K562 (cell line): Measurements from ENCODE around the gene BEST2. TPM values are rescaled to one million over a fixed set of nuclear protein-coding genes. Genes with fewer than 3 reads are reported as not detected.

ENCODE experiments used
- CREBBP ChIP-seq: IDR thresholded peaks from one replicate; pipeline ENCODE4 v1.6.1; 2012; ENCODE audit warnings: low read depth, mild to moderate bottlenecking, control low read depth, inconsistent platforms, low read length
- CREM ChIP-seq: IDR thresholded peaks from 2 replicates; pipeline ENCODE4 v1.6.1; 2014; ENCODE audit warnings: antibody characterized with exemption, low read depth
- CTCFL ChIP-seq: IDR thresholded peaks from 2 replicates; pipeline ENCODE4 v1.6.1; 2011; ENCODE audit warnings: borderline replicate concordance, low read depth, mild to moderate bottlenecking, moderate library complexity, low read length; ENCODE audit not compliant: insufficient read depth, poor library complexity, severe bottlenecking
- E2F3 ChIP-seq: fragments of 250-450 bp; sonication (Bioruptor Pico); IDR thresholded peaks from 2 replicates; pipeline ENCODE4 v1.4.0; 2020; ENCODE audit warnings: mild to moderate bottlenecking
- FOXK1 ChIP-seq: sonication (generic); formaldehyde crosslinking; IDR thresholded peaks from 2 replicates; pipeline ENCODE4 v1.8.0; 2022; ENCODE audit warnings: missing genetic modification reagents, mild to moderate bottlenecking, borderline replicate concordance
- HBP1 ChIP-seq: fragments of 450-650 bp; formaldehyde crosslinking; IDR thresholded peaks from 2 replicates; pipeline ENCODE4 v1.4.0; 2022; ENCODE audit warnings: missing genetic modification characterization
- HDGF ChIP-seq: fragments of 450-650 bp; IDR thresholded peaks from 2 replicates; pipeline ENCODE4 v1.6.1; 2016
- HNRNPK ChIP-seq: fragments of 200-400 bp; formaldehyde crosslinking; IDR thresholded peaks from one replicate; pipeline ENCODE4 v1.6.1; 2018; ENCODE audit warnings: mild to moderate bottlenecking, low read depth, low read length; ENCODE audit not compliant: poor library complexity, severe bottlenecking
- KAT7 ChIP-seq: sonication (generic); formaldehyde crosslinking; IDR thresholded peaks from 2 replicates; pipeline ENCODE4 v1.8.0; 2022; ENCODE audit warnings: missing genetic modification reagents, mild to moderate bottlenecking, borderline replicate concordance
- MAFF ChIP-seq: IDR thresholded peaks from 2 replicates; pipeline ENCODE4 v1.6.1; 2012; ENCODE audit warnings: low read length, improper control_type of control experiment
- MLLT1 ChIP-seq, 2 experiments: fragments of 450-650 bp; IDR thresholded peaks; 2 replicates each; pipeline ENCODE4 v1.6.1; 2016
- NCOR1 ChIP-seq: fragments of 450-650 bp; IDR thresholded peaks from 2 replicates; pipeline ENCODE4 v1.6.1; 2016; ENCODE audit warnings: mild to moderate bottlenecking, moderate library complexity
- NR2F6 ChIP-seq: fragments of 450-650 bp; formaldehyde crosslinking; IDR thresholded peaks from 2 replicates; pipeline ENCODE4 v1.4.0; 2020; ENCODE audit warnings: mild to moderate bottlenecking
- POLR2AphosphoS5 ChIP-seq: IDR thresholded peaks from 2 replicates; pipeline ENCODE4 v1.6.1; 2011; ENCODE audit warnings: mild to moderate bottlenecking, low read depth, low read length, moderate library complexity; ENCODE audit not compliant: control insufficient read depth, insufficient read depth
- RHOXF2B ChIP-seq: fragments of 250-450 bp; sonication (Bioruptor Pico); conservative IDR thresholded peaks from 2 replicates; pipeline ENCODE4 v1.5.1; 2021
- TFAP4 ChIP-seq: sonication (generic); formaldehyde crosslinking; IDR thresholded peaks from 2 replicates; pipeline ENCODE4 v1.8.0; 2022; ENCODE audit warnings: missing genetic modification reagents, mild to moderate bottlenecking, moderate library complexity, borderline replicate concordance
- TOE1 ChIP-seq, 2 experiments: fragments of 450-650 bp in 1 of 2; sonication (generic) in 1 of 2; formaldehyde crosslinking in 1 of 2; IDR thresholded peaks; 2 replicates each; pipeline versions ENCODE4 v1.7.1 to v1.8.0; 2016 to 2022; ENCODE audit warnings: borderline replicate concordance in 2 of 2, mild to moderate bottlenecking in 2 of 2, antibody characterized with exemption in 1 of 2, inconsistent platforms in 1 of 2, low read depth in 1 of 2, missing genetic modification reagents in 1 of 2, moderate library complexity in 1 of 2
- TRIM24 ChIP-seq, 2 experiments: fragments of 450-650 bp; IDR thresholded peaks; 2 replicates each; pipeline ENCODE4 v1.6.1; 2016
- U2AF1 ChIP-seq: fragments of 200-400 bp; formaldehyde crosslinking; optimal IDR thresholded peaks from 2 replicates; pipeline ENCODE3; 2017; ENCODE audit warnings: mild to moderate bottlenecking, low read depth, low read length, moderate library complexity
- XRCC3 ChIP-seq: fragments of 450-650 bp; IDR thresholded peaks from 2 replicates; pipeline ENCODE4 v1.6.1; 2017; ENCODE audit warnings: mild to moderate bottlenecking, moderate library complexity
- ZFPM2 ChIP-seq: fragments of 250-450 bp; sonication (Bioruptor Pico); IDR thresholded peaks from 2 replicates; pipeline ENCODE4 v1.5.1; 2022; ENCODE audit warnings: mild to moderate bottlenecking
- ZKSCAN8 ChIP-seq: fragments of 200-800 bp; sonication (Bioruptor generic); IDR thresholded peaks from 2 replicates; pipeline ENCODE4 v1.6.1; 2016; ENCODE audit warnings: missing genetic modification characterization, missing compliant biosample characterization
- ZNF316 ChIP-seq: fragments of 450-650 bp; IDR thresholded peaks from 2 replicates; pipeline ENCODE4 v1.6.1; 2016
- polyA plus RNA-seq, 8 experiments: library from polyadenylated mRNA; depleted of rRNA in 4 of 8; stranded (reverse) in 5 of 8; unstranded in 3 of 8; fragments of >200 nt; fragmentation: Nextera tagmentation in 2 of 8; fragmentation: Illumina TruSeq in 1 of 8; extraction: Ambion mirVana in 2 of 8; extraction: Trizol in 1 of 8; gene quantifications; 2 replicates each; pipeline versions ENCODE4 v1.2.1 to v1.2.3, GENCODE V29; 2011 to 2014; ENCODE audit warnings: inconsistent platforms in 1 of 8, missing spikeins in 1 of 8
- total RNA-seq, 7 experiments: library from RNA; depleted of rRNA in 6 of 7; stranded (reverse); fragments of >200 nt in 6 of 7; fragmentation: Illumina TruSeq in 2 of 7; extraction: Trizol in 2 of 7; gene quantifications; 2 replicates each; pipeline versions ENCODE4 v1.2.1 to v1.2.3, GENCODE V29; 2011 to 2021; ENCODE audit warnings: low replicate concordance in 1 of 7

Gene BEST2
- total and polyA plus RNA-seq, 9 of the 15 experiments (the other 6 are each of a cell fraction or from before 2014, with no cell fraction given): not detected

- TF ChIP-seq CTCFL (no peak), NR2F6 (no peak), RHOXF2B (CRISPR knock-in tag) (no peak), KAT7 (CRISPR knock-in tag) (no peak), HDGF (no peak), U2AF1 (no peak), TRIM24 (IDR thresholded peaks at IDR 0.05) (peak in 1 of 2 experiments; percentile 6; a peak in 1 of 4 replicates), CREM (no peak), TFAP4 (peak; percentile 74; the same call in 1 of the 2 replicates), TOE1 (IDR thresholded peaks at IDR 0.05; ENCODE audit: borderline replicate concordance) (no peak), TOE1 (CRISPR knock-in tag; IDR thresholded peaks at IDR 0.05; ENCODE audit: borderline replicate concordance, low read depth) (no peak), NCOR1 (peak; percentile 63), MLLT1 (IDR thresholded peaks at IDR 0.05) (0 out of 4 replicates have a peak, but pooled peaks of 1 of the 2 experiments have one; percentile 41), POLR2AphosphoS5 (0 out of 2 replicates have a peak, but pooled peaks have one; percentile 44), FOXK1 (CRISPR knock-in tag) (no peak), ZNF316 (no peak), HBP1 (CRISPR knock-in tag) (no peak), CREBBP (no peak), E2F3 (CRISPR knock-in tag) (0 out of 2 replicates have a peak, but pooled peaks have one; percentile 60), ZKSCAN8 (no peak), MAFF (no peak), ZFPM2 (CRISPR knock-in tag) (no peak), XRCC3 (no peak), HNRNPK (no peak)
Measured at GRCh38 chr19:12788682-12789097, 37.1 kb downstream of the BEST2 start (continued).
